ENCODE measurements around the gene LGI1.

Gene LGI1

GRCh38 chr10:93757801-93758507 is at the start of gene LGI1:
Gene LGI1, plus strand, starts transcription at chr10:93757936. Its CDS starts 209 bp downstream, at chr10:93758145.
- DNase-seq: peak in 39 of 58 donors; percentile 16 to 85 (median 50)

GRCh38 chr10:93710333-93710909 is 47.3 kb upstream of the LGI1 start:
- no peak for DNase-seq

GRCh38 chr10:93711891-93712290 is 45.8 kb upstream of the LGI1 start:
- DNase-seq: no peak

GRCh38 chr10:93712593-93712992 is 45.1 kb upstream of the LGI1 start:
- peak in 12 of 58 donors; percentile 2 to 42 (median 14) for DNase-seq

GRCh38 chr10:93715345-93715744 is 42.4 kb upstream of the LGI1 start:
- no peak for DNase-seq

- DNase-seq: no peak
Measured at GRCh38 chr10:93716766-93717165, 41.0 kb upstream of the LGI1 start.

GRCh38 chr10:93718937-93719725 is 38.6 kb upstream of the LGI1 start:
- DNase-seq: peak in 2 of 58 donors; percentile 2 to 4

- no peak for DNase-seq
Measured at GRCh38 chr10:93719901-93720300, 37.8 kb upstream of the LGI1 start.

GRCh38 chr10:93722550-93722949 is 35.2 kb upstream of the LGI1 start:
- no peak for DNase-seq

- DNase-seq: no peak
Measured at GRCh38 chr10:93723153-93723552, 34.6 kb upstream of the LGI1 start.

GRCh38 chr10:93726024-93726423 is 31.7 kb upstream of the LGI1 start:
- no peak for DNase-seq

- no peak for DNase-seq
Measured at GRCh38 chr10:93741367-93741766, 16.4 kb upstream of the LGI1 start.

- no peak for DNase-seq
Measured at GRCh38 chr10:93742633-93743349, 14.9 kb upstream of the LGI1 start.

GRCh38 chr10:93745408-93746065 is 12.2 kb upstream of the LGI1 start:
- peak in 8 of 58 donors; percentile 12 to 39 (median 25) for DNase-seq

GRCh38 chr10:93746844-93747284 is 10.9 kb upstream of the LGI1 start:
- DNase-seq: no peak

- no peak for DNase-seq
Measured at GRCh38 chr10:93749218-93749799, 8.4 kb upstream of the LGI1 start.

GRCh38 chr10:93751124-93751523 is 6.6 kb upstream of the LGI1 start:
- no peak for DNase-seq

GRCh38 chr10:93751832-93752231 is 5.9 kb upstream of the LGI1 start:
- DNase-seq: peak in 14 of 58 donors; percentile 23 to 64 (median 34)

- DNase-seq: peak in 2 of 58 donors; percentile 18 to 24
Measured at GRCh38 chr10:93752761-93753160, 5.0 kb upstream of the LGI1 start.

- peak in 3 of 58 donors; percentile 19 to 49 (median 29) for DNase-seq
Measured at GRCh38 chr10:93753621-93754250, 4.0 kb upstream of the LGI1 start.
